KMS-11 (cell line): Measurements from ENCODE around the gene EXOC8.

ENCODE experiments used
- H2AFZ ChIP-seq: fragments of 200-600 bp; sonication (generic); 2 replicates; pipeline ENCODE4 v1.6.1; 2016; ENCODE audit warnings: antibody characterized with exemption, mixed run types, low read depth
- H3K27ac ChIP-seq: fragments of 200-600 bp; sonication (generic); 2 replicates; pipeline ENCODE4 v1.6.1; 2016; ENCODE audit warnings: mild to moderate bottlenecking, mixed run types
- H3K27me3 ChIP-seq: fragments of 200-600 bp; sonication (generic); 2 replicates; pipeline ENCODE4 v1.6.1; 2017; ENCODE audit warnings: mild to moderate bottlenecking, low read depth, mixed run types, moderate library complexity; ENCODE audit not compliant: insufficient read depth
- H3K36me3 ChIP-seq: fragments of 200-600 bp; sonication (generic); 2 replicates; pipeline ENCODE4 v1.6.1; 2017; ENCODE audit warnings: mild to moderate bottlenecking, mixed run types; ENCODE audit not compliant: insufficient read depth
- H3K4me1 ChIP-seq: fragments of 200-600 bp; sonication (generic); 2 replicates; pipeline ENCODE4 v1.6.1; 2016; ENCODE audit warnings: mild to moderate bottlenecking, low read depth, mixed run types; ENCODE audit not compliant: poor library complexity, severe bottlenecking
- H3K4me2 ChIP-seq: fragments of 200-600 bp; sonication (generic); 2 replicates; pipeline ENCODE4 v1.7.0; 2016; ENCODE audit warnings: mild to moderate bottlenecking, mixed run types
- H3K4me3 ChIP-seq: fragments of 200-600 bp; sonication (generic); IDR thresholded peaks from 2 replicates; pipeline ENCODE4 v1.6.1; 2017; ENCODE audit warnings: low read depth, low read length, mixed read lengths; ENCODE audit not compliant: insufficient read depth
- H3K79me2 ChIP-seq: fragments of 200-600 bp; sonication (generic); 2 replicates; pipeline ENCODE4 v1.6.1; 2016; ENCODE audit warnings: low read depth, mixed run types; ENCODE audit not compliant: insufficient read depth
- H3K9ac ChIP-seq: fragments of 200-600 bp; sonication (generic); 2 replicates; pipeline ENCODE4 v1.6.1; 2016; ENCODE audit warnings: mild to moderate bottlenecking, mixed run types
- H4K20me1 ChIP-seq: fragments of 200-600 bp; sonication (generic); 2 replicates; pipeline ENCODE4 v1.6.1; 2016; ENCODE audit warnings: mild to moderate bottlenecking, mixed run types; ENCODE audit not compliant: insufficient read depth
- CTCF ChIP-seq: fragments of 200-600 bp; sonication (generic); conservative IDR thresholded peaks from 2 replicates; pipeline ENCODE4 v1.6.1; 2017; ENCODE audit warnings: low read depth, mild to moderate bottlenecking, antibody characterized with exemption, low read length, moderate library complexity, mixed read lengths

The EXOC8 gene

GRCh38 chr1:231376101-231376500 is 38.4 kb upstream of the EXOC8 start:
- Histone ChIP-seq H2AFZ (no peak overlapping the region), H3K27ac (no peak overlapping the region), H3K9ac (no peak overlapping the region), H4K20me1 (no peaks in the 10 kb centered on the region), H3K4me2 (no peak overlapping the region), H3K27me3 (no peaks in the 10 kb centered on the region), H3K4me1 (peaks cover 25% of the 10 kb centered on the region), H3K4me3 (no peak overlapping the region), H3K36me3 (no peaks in the 10 kb centered on the region), H3K79me2 (no peaks in the 10 kb centered on the region)
- TF ChIP-seq CTCF, result no peak

- Histone ChIP-seq H3K27me3 (no peaks in the 10 kb centered on the region), H3K27ac (no peak overlapping the region), H3K9ac (no peak overlapping the region), H3K4me3 (no peak overlapping the region), H2AFZ (no peak overlapping the region), H4K20me1 (no peaks in the 10 kb centered on the region), H3K79me2 (no peaks in the 10 kb centered on the region), H3K36me3 (no peaks in the 10 kb centered on the region), H3K4me2 (no peak overlapping the region), H3K4me1 (peaks cover 14% of the 10 kb centered on the region)
- no peak for TF ChIP-seq CTCF
These were observed 36.7 kb upstream of the EXOC8 start for GRCh38 chr1:231374394-231374793.

GRCh38 chr1:231372501-231372900 is 34.8 kb upstream of the EXOC8 start:
- H3K36me3 ChIP-seq, result no peaks in the 10 kb centered on the region
- TF ChIP-seq CTCF, result no peak
- H3K27ac ChIP-seq, result no peak overlapping the region
- H3K4me1 ChIP-seq, result peaks cover 7% of the 10 kb centered on the region
- no peaks in the 10 kb centered on the region for H3K79me2 ChIP-seq
- no peak overlapping the region for H3K4me2 ChIP-seq
- no peak overlapping the region for H3K9ac ChIP-seq
- no peak overlapping the region for H2AFZ ChIP-seq
- no peaks in the 10 kb centered on the region for H3K27me3 ChIP-seq
- no peaks in the 10 kb centered on the region for H4K20me1 ChIP-seq
- no peak overlapping the region for H3K4me3 ChIP-seq

GRCh38 chr1:231369282-231369681 is 31.6 kb upstream of the EXOC8 start:
- H3K27me3 ChIP-seq, result no peaks in the 10 kb centered on the region
- H3K27ac ChIP-seq, result no peak overlapping the region
- H3K79me2 ChIP-seq, result no peaks in the 10 kb centered on the region
- H2AFZ ChIP-seq, result no peak overlapping the region
- no peaks in the 10 kb centered on the region for H3K36me3 ChIP-seq
- TF ChIP-seq CTCF, result no peak
- no peak overlapping the region for H3K4me3 ChIP-seq
- no peaks in the 10 kb centered on the region for H4K20me1 ChIP-seq
- H3K9ac ChIP-seq, result no peak overlapping the region
- no peaks in the 10 kb centered on the region for H3K4me1 ChIP-seq
- no peak overlapping the region for H3K4me2 ChIP-seq
